ENCODE measurements around the gene LANCL1.
"Not testable (repeated sequence)": the region's sequence is repeated elsewhere in the genome, so short reads cannot be mapped to it uniquely, and the experiment has no call there.

Gene LANCL1

GRCh38 chr2:210458395-210458794 is 18.2 kb downstream of the LANCL1 start:
- no peak for DNase-seq

- no peak for DNase-seq
Observed at GRCh38 chr2:210456571-210456970, 20.0 kb downstream of the LANCL1 start.

- no peak for DNase-seq
Observed at GRCh38 chr2:210454336-210454735, 22.2 kb downstream of the LANCL1 start.

DNA sequence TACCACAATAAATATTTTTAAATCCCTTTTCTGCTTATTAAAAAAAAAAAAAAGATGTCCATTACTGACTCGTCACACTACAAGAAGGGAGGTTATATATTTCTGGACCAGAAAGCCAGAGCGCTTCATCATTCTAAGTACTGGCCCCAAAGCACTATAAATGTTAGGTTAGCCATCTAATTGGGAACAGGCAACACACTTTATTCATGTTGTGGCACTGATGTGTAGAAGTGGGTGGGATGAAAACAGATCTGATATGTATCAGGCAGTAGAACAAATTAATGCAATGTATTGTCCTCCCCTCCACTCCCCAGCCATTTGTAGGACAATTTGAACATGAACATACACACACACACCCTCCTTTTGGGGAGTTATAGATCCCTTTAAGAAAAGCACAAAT is 24.4 kb downstream of the LANCL1 start:
- no peak for DNase-seq

DNA sequence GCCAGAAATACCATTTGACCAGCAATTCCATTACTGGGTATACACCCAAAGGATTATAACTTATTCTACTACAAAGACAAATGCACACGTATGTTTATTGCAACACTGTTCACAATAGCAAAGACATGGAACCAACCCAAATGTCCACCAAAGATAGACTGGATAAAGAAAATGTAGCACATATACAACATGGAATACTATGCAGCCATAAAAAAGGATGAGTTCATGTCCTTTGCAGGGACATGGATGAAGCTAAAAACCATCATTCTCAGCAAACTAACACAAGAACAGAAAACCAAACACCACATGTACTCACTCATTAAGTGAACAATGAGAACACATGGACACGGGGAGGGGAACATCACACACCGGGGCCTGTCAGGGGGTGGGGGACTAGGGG is 25.6 kb downstream of the LANCL1 start:
- DNase-seq = not testable (repeated sequence)

DNA sequence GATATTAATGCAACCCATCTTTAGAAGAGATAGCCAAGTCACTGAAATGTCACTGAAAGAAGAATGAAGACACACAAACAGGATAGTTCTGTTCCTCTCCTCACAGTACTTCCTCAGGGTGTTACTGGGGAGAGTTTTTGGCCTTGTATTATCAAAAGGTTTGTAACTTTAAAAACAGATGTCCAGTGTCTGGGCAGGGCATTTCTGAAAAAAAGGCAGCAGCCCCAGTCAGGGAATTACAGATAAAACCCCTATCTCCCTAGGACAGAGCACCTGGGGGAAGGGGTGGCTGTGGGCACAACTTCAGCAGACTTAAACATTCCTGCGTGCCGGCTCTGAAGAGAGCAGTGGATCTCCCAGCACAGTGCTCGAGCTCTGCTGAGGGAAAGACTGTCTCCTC is 30.8 kb downstream of the LANCL1 start:
- DNase-seq = no peak

DNA sequence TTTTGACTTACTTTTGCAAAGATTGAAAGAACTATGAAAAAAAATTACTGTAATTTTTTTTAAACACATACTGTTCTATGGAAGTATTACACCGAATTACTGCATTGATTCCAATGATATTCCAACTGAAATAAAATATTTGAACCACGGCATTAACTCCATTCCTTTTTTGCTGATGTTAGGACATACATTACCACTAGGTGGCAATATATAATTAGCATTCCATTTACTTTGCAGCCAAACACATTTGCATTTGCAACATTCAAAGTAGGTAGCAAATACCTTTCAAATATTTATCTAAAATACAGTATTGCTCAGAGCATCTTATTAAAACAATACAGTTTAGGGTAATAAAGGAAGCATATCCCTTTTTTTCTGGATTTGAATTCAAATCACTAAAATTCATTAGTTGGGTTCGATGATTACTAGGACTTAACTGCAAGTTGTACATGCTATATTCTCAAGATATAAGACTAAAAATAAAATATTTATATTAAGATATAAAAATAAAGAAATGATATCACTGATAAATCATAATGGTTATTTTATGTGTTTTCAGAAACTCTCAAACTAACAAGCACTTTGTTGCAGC is 31.3 kb downstream of the LANCL1 start:
- peak in 1 of 2 experiments; percentile 8 for DNase-seq

- no peak for DNase-seq
Observed at GRCh38 chr2:210443527-210443926, 33.0 kb downstream of the LANCL1 start.

DNA sequence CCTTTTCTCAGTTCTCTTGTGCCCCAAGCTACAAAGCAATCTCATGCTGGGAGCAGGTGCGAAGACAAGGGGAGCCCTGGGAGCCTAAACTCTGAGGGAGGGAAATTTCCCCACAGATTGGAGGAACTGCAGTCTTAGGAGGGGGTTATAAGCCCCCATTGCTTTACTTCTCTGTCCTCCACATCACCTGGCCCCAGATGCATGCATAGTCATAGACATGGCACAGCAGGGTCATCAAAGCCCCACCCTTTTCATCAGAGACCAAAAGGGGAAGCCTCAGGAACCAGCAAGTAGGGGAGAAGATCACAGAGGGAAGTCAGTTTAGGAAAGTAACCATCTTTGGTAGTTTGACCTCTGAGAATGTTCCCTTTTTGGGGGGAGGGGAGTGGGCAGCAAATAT is 33.7 kb downstream of the LANCL1 start:
- DNase-seq = no peak

GRCh38 chr2:210442457-210442856 is 34.1 kb downstream of the LANCL1 start:
- DNase-seq = no peak

DNA sequence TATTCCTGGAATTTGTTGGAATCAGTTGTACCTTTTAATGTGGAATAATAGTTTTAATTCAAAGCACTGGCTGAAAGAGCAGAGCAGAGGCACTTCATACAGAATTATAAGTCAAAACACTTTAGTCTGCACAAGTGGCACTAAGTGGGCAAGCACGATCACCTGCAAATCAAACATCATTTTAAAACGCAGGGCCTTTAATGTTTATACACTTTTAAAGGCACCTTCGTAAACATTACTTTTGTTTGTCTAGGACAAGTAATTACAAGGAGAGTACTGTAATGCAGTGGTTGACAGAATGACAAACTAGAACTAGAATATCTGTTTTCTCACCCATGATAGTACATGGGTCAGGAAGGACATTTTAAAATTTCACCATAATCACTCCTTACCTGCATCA is 36.4 kb downstream of the LANCL1 start:
- no peak for DNase-seq

DNA sequence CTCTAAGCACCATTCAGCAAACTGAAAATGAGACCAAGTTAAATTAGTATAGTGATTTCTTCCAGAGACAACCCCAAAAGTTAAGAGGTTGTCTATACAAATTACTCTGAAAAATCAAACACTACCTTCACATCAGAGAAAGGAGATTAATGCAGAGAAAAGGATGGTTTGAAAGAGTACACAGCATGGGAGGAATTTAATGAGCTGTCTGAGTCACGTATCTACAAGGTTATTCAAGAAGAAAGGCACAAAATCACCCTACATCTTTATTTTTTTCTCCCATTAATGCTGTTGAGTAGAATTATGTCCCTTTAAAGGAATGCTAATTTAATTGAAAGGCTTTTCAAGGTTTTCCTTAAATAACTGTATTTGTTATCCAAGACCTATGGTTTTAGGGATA is 41.1 kb downstream of the LANCL1 start:
- no peak for DNase-seq

GRCh38 chr2:210432633-210433032 is 43.9 kb downstream of the LANCL1 start:
- DNase-seq = no peak

GRCh38 chr2:210429403-210430137 is 47.0 kb downstream of the LANCL1 start:
- DNase-seq = no peak

DNA sequence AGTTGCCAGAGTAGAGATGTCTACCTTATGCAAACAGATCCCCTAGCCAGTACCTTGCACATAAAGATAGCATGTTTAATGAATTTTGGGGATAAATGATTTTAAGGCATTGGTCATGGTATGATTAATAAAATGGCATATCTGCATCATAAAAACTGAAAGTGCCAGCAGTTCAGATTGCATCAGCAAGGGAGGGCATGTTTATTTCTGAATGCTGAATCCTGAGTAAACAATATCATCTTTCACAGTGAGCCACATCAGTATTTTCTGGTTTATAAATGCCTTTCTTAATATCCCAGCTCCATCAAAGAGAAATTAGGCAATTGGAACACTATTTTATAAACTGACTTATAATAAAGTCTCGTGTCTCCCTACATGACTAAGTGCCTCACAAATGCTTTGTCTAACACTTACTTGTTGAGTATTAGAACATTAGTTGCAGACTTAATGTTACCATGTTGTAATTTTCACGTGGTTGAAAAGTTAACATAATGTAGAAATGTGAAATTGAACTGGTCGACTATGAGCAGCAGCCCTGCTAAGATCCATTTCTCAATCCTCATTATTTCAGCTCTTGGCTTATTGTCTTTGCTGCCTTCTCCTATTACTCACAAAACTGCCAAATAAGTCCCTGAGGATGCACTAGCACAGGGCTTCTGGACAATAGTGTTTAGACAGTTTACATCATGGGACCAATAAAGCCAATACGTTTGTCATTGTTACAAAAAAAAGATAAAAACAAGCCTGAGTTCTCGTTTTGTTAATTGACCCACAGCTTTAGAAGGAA is 48.0 kb downstream of the LANCL1 start:
- no peak for DNase-seq

DNA sequence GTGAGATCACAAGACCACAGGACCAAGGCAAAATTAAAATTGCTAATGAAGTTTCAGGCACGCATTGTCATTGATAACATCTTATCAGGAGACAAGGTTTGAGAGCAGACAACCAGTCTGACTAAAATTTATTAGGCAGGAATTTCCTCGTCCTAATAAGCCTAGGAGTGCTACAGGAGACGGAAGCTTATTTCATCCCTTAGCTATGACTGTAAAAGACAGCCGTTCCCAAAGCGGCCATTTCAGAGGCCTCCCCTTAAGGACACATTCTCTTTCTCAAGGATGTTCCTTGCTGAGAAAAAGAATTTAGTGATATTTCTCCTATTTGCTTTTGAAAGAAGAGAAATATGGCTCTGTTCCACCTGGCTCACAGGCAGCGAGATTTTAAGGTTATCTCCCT is 49.2 kb downstream of the LANCL1 start:
- not testable (repeated sequence) for DNase-seq

DNA sequence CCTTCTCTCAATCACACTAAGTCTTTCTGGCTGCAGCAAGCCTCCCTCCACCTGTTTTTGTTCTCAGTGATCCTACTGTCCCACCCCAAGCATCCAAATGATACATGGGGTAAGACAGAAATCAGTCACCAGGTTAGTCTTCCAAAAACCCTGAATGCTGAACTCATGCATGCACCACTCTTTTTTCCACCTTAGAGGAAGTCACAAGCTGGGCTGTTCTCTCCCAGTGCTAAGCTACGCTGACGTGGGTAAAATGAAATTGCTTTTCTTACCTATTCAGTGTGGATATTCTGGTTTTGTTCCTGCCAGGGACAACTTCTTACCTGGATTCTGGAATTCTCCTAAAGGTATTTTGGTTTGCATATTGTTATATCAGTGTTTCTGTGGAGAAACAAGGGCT is 54.2 kb downstream of the LANCL1 start:
- DNase-seq = no peak

GRCh38 chr2:210421916-210422315 is 54.6 kb downstream of the LANCL1 start:
- DNase-seq = no peak

DNA sequence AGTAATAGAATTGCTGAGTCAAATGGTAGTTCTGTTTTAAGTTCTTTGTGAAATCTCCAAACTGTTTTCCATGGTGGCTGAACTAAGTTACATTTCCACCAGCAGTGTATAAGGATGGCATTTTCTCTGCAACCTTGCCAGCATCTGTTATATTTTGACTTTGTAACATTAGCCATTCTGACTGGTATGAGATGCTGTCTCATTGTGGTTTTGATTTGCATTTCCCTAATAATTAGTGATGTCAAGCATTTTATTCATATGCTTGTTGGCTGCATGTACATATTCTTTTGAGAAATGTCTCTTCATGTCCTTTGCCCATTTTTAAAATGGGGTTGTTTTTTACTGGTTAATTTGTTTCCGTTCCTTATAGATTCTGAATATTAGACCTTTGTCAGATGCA is 63.9 kb downstream of the LANCL1 start:
- no peak for DNase-seq

- no peak for DNase-seq
Observed at GRCh38 chr2:210410542-210410941, 66.0 kb downstream of the LANCL1 start.

GRCh38 chr2:210399440-210400041 is 77.0 kb downstream of the LANCL1 start:
- DNase-seq = no peak

DNA sequence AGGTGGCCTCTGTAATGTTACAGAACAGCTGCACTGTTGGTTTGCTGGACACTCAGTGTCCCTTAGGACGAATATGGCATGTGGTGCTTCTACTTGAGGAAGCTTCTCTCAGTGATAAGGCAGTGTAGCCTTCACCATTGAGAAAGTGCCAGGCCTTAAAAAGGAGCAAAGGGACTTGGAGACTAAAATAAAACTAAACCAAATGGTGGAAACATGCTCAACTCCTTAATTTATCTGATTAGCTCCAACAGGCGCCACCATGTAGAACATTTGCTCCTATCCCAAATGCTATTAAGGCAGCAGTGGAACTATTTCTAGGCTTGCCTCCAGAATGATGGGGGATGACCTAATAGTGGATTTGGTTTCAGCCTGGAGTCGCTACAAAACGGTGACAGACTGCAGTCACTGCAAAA is 84.1 kb downstream of the LANCL1 start:
- DNase-seq = no peak

DNA sequence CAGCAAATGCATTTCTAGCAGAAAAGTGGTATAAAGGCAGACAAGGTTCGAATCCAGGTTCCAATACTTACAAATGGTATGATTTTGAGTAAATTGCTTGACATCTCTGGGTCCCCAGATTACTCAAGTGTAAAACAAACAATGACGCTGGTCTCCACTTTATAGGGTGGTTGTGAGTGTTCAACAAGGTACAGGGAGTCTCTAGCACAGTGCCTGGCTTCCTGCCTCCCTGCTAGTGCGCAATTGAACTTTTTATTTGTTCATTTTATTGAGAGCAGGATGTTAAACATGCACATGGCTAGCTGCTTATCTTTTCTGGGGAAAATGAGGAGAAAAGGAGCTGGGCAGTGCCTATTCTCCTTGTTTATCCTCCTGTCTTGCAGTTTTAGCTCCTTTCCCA is 86.7 kb downstream of the LANCL1 start:
- DNase-seq = no peak

- no peak for DNase-seq
Observed at GRCh38 chr2:210388148-210388547, 88.4 kb downstream of the LANCL1 start.
